Ovary (tissue), 3 donors: ENCODE measurements around the gene KDM4C.

Source experiments
- CTCF ChIP-seq, 3 donors: fragments of 450-650 bp in 2 of 3; fragments of 200-600 bp in 1 of 3; IDR thresholded peaks; one replicate each; pipeline versions ENCODE4 v1.5.1 to v1.8.0; 2016 to 2022; ENCODE audit warnings: antibody characterized with exemption in 3 of 3, mild to moderate bottlenecking in 1 of 3
- POLR2A ChIP-seq: fragments of 450-650 bp; IDR thresholded peaks from one replicate; pipeline ENCODE4 v1.6.1; 2017; ENCODE audit warnings: antibody characterized with exemption, mild to moderate bottlenecking, moderate library complexity
- donor health status: DM: no; HTN: no; CAD: no.

GRCh38 chr9:6889868-6890267 is 132.1 kb downstream of the KDM4C start:
- TF ChIP-seq CTCF (IDR thresholded peaks at IDR 0.05), result no peak
- TF ChIP-seq POLR2A, result no peak
